GM12873 (cell line): ENCODE results near the gene IQCE.
A peak's percentile ranks its signal among the peaks of the same experiment; 100 is the strongest.

ENCODE experiments used
- CTCF ChIP-seq: IDR thresholded peaks from 2 replicates; pipeline ENCODE4 v1.5.1; 2012; ENCODE audit warnings: low read depth, mild to moderate bottlenecking, moderate library complexity, low read length, control low read depth; ENCODE audit not compliant: insufficient read depth; ENCODE audit errors: missing control alignments

IQCE gene

GRCh38 chr7:2545746-2546425 is 12.9 kb upstream of the IQCE start:
- TF ChIP-seq CTCF, result no peak

DNA sequence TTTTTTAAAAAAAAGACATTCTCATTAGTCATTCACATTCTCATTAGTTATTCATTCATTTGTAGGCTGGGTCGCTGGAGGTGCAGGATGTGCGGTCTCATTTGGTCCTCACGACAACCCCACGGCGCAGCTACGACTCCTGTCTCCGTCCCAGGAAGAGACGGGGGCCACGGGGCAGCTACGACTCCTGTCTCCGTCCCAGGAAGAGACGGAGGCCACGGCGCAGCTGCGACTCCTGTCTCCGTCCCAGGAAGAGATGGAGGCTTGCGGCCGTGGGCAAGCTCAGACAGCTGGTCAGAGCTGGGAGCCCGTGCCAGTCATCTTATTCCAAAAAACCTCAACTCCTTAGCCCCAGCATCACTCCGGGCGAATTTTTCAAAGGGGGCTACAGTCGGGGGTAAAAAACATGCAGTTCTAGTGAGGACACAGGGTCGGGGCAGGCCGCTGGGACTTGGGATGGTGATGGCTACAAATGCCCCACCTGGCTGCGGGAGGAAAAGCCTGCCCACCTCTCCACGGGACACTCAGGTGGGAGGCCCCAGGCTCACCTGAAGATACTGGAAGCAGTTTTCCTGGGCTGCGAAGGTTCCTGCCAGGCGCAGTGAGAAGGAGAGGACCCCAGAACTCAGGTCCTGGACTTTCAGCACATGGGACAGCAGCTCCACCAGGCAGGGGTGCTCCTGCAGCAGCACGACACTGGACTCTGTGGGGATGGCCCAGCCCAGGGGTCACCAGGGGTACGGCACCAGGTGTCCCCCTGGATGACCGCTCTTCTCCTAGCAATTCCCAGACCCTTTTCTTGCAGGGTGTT is 11.8 kb upstream of the IQCE start:
- no peak for TF ChIP-seq CTCF

DNA sequence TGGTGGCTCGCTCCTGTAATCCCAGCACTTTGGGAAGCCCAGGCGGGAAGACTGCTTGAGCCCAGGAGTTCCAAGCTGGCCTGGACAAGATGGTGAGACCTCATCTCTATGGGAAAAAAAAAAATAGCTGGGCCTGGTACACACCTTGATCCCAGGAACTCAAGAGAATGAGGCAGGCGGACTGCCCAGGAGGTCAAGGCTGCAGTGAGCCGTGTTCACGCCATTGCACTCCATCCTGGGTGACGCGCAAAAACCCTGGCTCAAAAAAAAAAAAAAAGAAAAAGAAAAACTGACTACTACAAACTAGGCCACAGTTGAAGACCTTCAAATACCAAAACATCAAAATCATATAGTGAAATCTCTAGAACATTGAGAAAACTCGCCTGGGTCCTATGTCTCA is 7.4 kb upstream of the IQCE start:
- no peak for TF ChIP-seq CTCF

DNA sequence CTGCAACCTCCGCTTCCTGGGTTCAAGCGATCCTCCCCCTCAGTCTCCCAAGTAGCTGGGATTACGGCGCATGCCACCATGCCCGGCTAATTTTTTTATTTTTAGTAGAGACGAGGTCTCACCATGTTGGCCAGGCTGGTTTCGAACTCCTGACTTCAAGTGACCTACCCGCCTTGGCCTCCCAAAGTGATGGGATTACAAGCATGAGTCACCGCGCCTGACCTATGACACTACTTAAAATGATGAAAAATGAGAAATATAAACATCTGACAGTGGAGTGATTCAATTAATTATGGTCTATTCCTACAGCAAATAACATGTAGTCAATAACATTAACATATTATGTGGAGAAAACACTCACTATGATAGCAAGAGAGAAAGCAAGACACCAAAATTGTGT is 5.7 kb upstream of the IQCE start:
- no peak for TF ChIP-seq CTCF

DNA sequence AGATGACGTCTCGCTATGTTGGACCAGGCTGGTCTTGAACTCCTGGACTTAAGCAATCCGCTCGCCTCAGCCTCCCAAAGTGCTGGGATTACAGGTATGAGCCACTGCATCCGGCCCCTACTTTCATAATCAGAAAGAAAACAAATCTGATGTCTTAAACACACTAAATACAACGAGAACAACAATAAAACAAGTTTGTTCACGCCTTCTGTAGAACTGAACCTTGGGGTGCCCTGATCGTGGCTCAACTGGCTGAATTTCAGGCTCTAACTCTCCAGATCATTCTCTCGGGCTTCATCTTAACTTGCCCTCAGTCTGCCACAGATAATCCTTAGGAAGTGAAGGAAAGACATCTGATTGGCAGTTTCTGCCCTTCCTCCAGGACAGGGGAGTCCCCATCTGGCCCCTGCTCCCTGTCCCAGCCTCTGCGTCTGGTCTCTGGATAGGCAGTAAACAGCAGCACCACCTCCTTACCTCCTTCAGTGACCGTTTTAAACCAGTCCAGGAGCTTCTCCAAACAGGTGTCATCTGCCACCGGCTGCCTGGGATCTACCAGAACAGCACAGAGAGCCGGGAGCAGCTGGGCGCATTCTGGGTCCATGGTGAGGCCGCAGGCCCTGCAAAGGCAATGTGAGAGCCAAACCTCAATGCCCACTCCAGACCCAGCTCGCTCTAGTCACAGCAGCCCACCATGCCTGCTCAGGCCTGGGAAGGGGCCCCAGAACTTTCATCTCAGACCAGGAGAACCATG is 4.8 kb upstream of the IQCE start:
- no peak for TF ChIP-seq CTCF

- peak; percentile 10 for TF ChIP-seq CTCF
Measured at GRCh38 chr7:2554661-2555111, 4.1 kb upstream of the IQCE start.
